K562 (cell line): ENCODE results near the gene MYLIP. TPM values are rescaled to one million over a fixed set of nuclear protein-coding genes. Genes with fewer than 3 reads are reported as not detected.

Experiments
- ATAC-seq: fragments of 200-7000 bp; cut with Tn5 transposase; 3 replicates; pipeline ENCODE4 v1.9.1; 2020; ENCODE audit warnings: moderate library complexity
- BruUV-seq: library from RNA; stranded (reverse); fragments of 400-500 nt; replicated peaks from 2 replicates; lab custom pipeline; 2021; lab: Mats Ljungman, UMichigan
- CTCF ChIA-PET: fragments of 300-600 bp; formaldehyde crosslinking; extraction: SDS; loops from one replicate; lab custom pipeline; 2021; ENCODE audit warnings: low intra/inter-chr PET ratio; lab: Yijun Ruan, JAX
- POLR2A ChIA-PET: fragments of 300-600, 350-650 bp; sonication (Branson Sonifier 250); formaldehyde crosslinking; extraction: SDS; loops from one replicate; lab custom pipeline; 2021; ENCODE audit warnings: antibody characterized with exemption, inconsistent platforms; lab: Yijun Ruan, JAX
- DNase-seq, 4 experiments: peaks; one replicate each; pipeline versions ENCODE4 v3.0.0 to v3.0.0-alpha.2; 2011 to 2018; ENCODE audit warnings: low spot score in 3 of 4, mixed read lengths in 3 of 4; ENCODE audit errors: extremely low read depth in 1 of 4
- FAIRE-seq: peaks from 2 replicates; lab custom pipeline; 2011; peaks lifted over from hg19 to GRCh38; lab: Jason Lieb, UNC
- H2AFZ ChIP-seq: 2 replicates; pipeline ENCODE4 v1.6.0; 2011; ENCODE audit warnings: low read depth, low read length, control low read depth, inconsistent platforms
- H3K27ac ChIP-seq: fragments of 200-600 bp; 3 replicates; pipeline ENCODE4 v1.8.0; 2011; ENCODE audit warnings: low read depth, mild to moderate bottlenecking, control low read depth, inconsistent platforms, low read length, moderate library complexity, mixed read lengths; ENCODE audit errors: extremely low read depth
- H3K27me3 ChIP-seq, 2 experiments: fragments of 300-600 bp in 1 of 2; 2 replicates in 1 of 2; 3 replicates in 1 of 2; pipeline versions ENCODE4 v1.6.0 to v1.8.0; 2011; ENCODE audit warnings: inconsistent platforms in 2 of 2, low read length in 2 of 2, mild to moderate bottlenecking in 1 of 2, mixed read lengths in 1 of 2, moderate library complexity in 1 of 2; ENCODE audit not compliant: control insufficient read depth in 2 of 2, insufficient read depth in 2 of 2
- H3K36me3 ChIP-seq: fragments of 300-600 bp; 3 replicates; pipeline ENCODE4 v1.8.0; 2011; ENCODE audit warnings: mild to moderate bottlenecking, low read length, inconsistent platforms; ENCODE audit not compliant: control insufficient read depth, insufficient read depth
- H3K4me1 ChIP-seq, 2 experiments: fragments of 200-600 bp in 1 of 2; replicated peaks in 1 of 2; 2 replicates in 1 of 2; 3 replicates in 1 of 2; pipeline versions ENCODE4 v1.5.1 to v1.8.0; 2011; ENCODE audit warnings: inconsistent platforms in 2 of 2, low read length in 2 of 2, mild to moderate bottlenecking in 1 of 2, mixed read lengths in 1 of 2, moderate library complexity in 1 of 2; ENCODE audit not compliant: control insufficient read depth in 2 of 2, insufficient read depth in 2 of 2
- H3K4me2 ChIP-seq: 2 replicates; pipeline ENCODE4 v1.6.1; 2011; ENCODE audit warnings: low read length, control low read depth, inconsistent platforms, mixed read lengths; ENCODE audit not compliant: insufficient read depth
- H3K4me3 ChIP-seq: fragments of 200-600 bp; sonication (generic), shearing (Covaris generic); 2 replicates; pipeline ENCODE4 v1.5.1; 2016; ENCODE audit warnings: control low read depth, inconsistent platforms
- H3K79me2 ChIP-seq: fragments of 200-600 bp; 3 replicates; pipeline ENCODE4 v1.8.0; 2011; ENCODE audit warnings: low read length, inconsistent platforms; ENCODE audit not compliant: control insufficient read depth, insufficient read depth
- H3K9ac ChIP-seq, 2 experiments: 2 replicates each; pipeline versions ENCODE4 v1.6.0 to v1.6.1; 2011; ENCODE audit warnings: low read depth in 2 of 2, low read length in 2 of 2, control low read depth in 1 of 2, inconsistent platforms in 1 of 2, mild to moderate bottlenecking in 1 of 2, mixed read lengths in 1 of 2; ENCODE audit not compliant: insufficient read depth in 1 of 2
- H3K9me1 ChIP-seq: one replicate; pipeline ENCODE4 v1.6.0; 2011; ENCODE audit warnings: inconsistent platforms, mild to moderate bottlenecking, low read length, moderate library complexity; ENCODE audit not compliant: control insufficient read depth, insufficient read depth
- H3K9me3 ChIP-seq: replicated peaks from 2 replicates; pipeline ENCODE4 v1.5.1; 2011; ENCODE audit warnings: low read depth, low read length, inconsistent platforms; ENCODE audit not compliant: control insufficient read depth, insufficient read depth
- H4K20me1 ChIP-seq: replicated peaks from 2 replicates; pipeline ENCODE4 v1.6.1; 2011; ENCODE audit warnings: low read length, inconsistent platforms, mixed read lengths; ENCODE audit not compliant: control insufficient read depth, insufficient read depth
- COPS2 ChIP-seq: fragments of 450-650 bp; conservative IDR thresholded peaks from 2 replicates; pipeline ENCODE4 v1.6.1; 2016; ENCODE audit warnings: mild to moderate bottlenecking, moderate library complexity
- CXXC5 ChIP-seq: fragments of 250-450 bp; sonication (Bioruptor Pico); IDR thresholded peaks from 2 replicates; pipeline ENCODE4 v1.8.0; 2022; ENCODE audit warnings: inconsistent platforms, mild to moderate bottlenecking, moderate library complexity
- ERF ChIP-seq: fragments of 450-650 bp; formaldehyde crosslinking; IDR thresholded peaks from 2 replicates; pipeline ENCODE4 v1.4.0; 2020; ENCODE audit warnings: mild to moderate bottlenecking, mixed read lengths
- HDGF ChIP-seq: fragments of 450-650 bp; IDR thresholded peaks from 2 replicates; pipeline ENCODE4 v1.6.1; 2016
- MYNN ChIP-seq, 2 experiments: sonication (generic); formaldehyde crosslinking in 1 of 2; IDR thresholded peaks; 2 replicates each; pipeline versions ENCODE4 v1.5.0 to v1.6.1; 2016 to 2020; ENCODE audit warnings: antibody characterized with exemption in 1 of 2, missing genetic modification reagents in 1 of 2
- OTX1 ChIP-seq: fragments of 450-650 bp; formaldehyde crosslinking; IDR thresholded peaks from 2 replicates; pipeline ENCODE4 v1.4.0; 2022; ENCODE audit warnings: mild to moderate bottlenecking
- POLR2A ChIP-seq: fragments of 450-650 bp; conservative IDR thresholded peaks from 2 replicates; pipeline ENCODE4 v1.6.1; 2016
- POLR2AphosphoS2 ChIP-seq: IDR thresholded peaks from 2 replicates; pipeline ENCODE4 v1.6.1; 2012; ENCODE audit warnings: low read length, improper control_type of control experiment
- POLR2AphosphoS5 ChIP-seq: IDR thresholded peaks from 2 replicates; pipeline ENCODE4 v1.6.1; 2011; ENCODE audit warnings: mild to moderate bottlenecking, low read depth, low read length, moderate library complexity; ENCODE audit not compliant: control insufficient read depth, insufficient read depth
- POLR2B ChIP-seq: fragments of 450-650 bp; IDR thresholded peaks from 2 replicates; pipeline ENCODE4 v1.6.1; 2018; ENCODE audit warnings: low read depth; ENCODE audit not compliant: partially characterized antibody
- SUPT5H ChIP-seq: fragments of 450-650 bp; IDR thresholded peaks from 2 replicates; pipeline ENCODE4 v1.6.1; 2016
- ZNF311 ChIP-seq: fragments of 250-450 bp; sonication (Bioruptor Pico); IDR thresholded peaks from 2 replicates; pipeline ENCODE4 v1.4.0; 2020; ENCODE audit warnings: mild to moderate bottlenecking, moderate library complexity
- ZNF644 ChIP-seq: fragments of 200-800 bp; sonication (Bioruptor generic); IDR thresholded peaks from 2 replicates; pipeline ENCODE4 v1.6.1; 2016; ENCODE audit warnings: low read depth, missing genetic modification characterization, missing compliant biosample characterization
- WGBS: fragments of 100-300 bp; shearing (Covaris generic); methylation state at CpG from one replicate; pipeline ENCODE4 v1.1.6; 2016; ENCODE audit warnings: low coverage, mixed read lengths; ENCODE audit not compliant: insufficient coverage; ENCODE audit errors: missing lambda C conversion rate; 5-methylcytosine and 5-hydroxymethylcytosine counted together
- in situ Hi-C: fragments of 300-500 bp; cut with MboI; formaldehyde crosslinking; loops from 4 replicates; pipeline ENCODE4 v1.15.0; 2018; ENCODE audit warnings: inconsistent platforms, mixed read lengths
- intact Hi-C: fragments of 100-400 bp; cut with micrococcal nuclease; formaldehyde crosslinking; loops from 2 replicates; pipeline ENCODE4 v1.14.2; 2022
- polyA plus RNA-seq, 8 experiments: library from polyadenylated mRNA; depleted of rRNA in 4 of 8; stranded (reverse) in 5 of 8; unstranded in 3 of 8; fragments of >200 nt; fragmentation: Nextera tagmentation in 2 of 8; fragmentation: Illumina TruSeq in 1 of 8; extraction: Ambion mirVana in 2 of 8; extraction: Trizol in 1 of 8; gene quantifications; 2 replicates each; pipeline versions ENCODE4 v1.2.1 to v1.2.3, GENCODE V29; 2011 to 2014; ENCODE audit warnings: inconsistent platforms in 1 of 8, missing spikeins in 1 of 8
- total RNA-seq, 7 experiments: library from RNA; depleted of rRNA in 6 of 7; stranded (reverse); fragments of >200 nt in 6 of 7; fragmentation: Illumina TruSeq in 2 of 7; extraction: Trizol in 2 of 7; gene quantifications; 2 replicates each; pipeline versions ENCODE4 v1.2.1 to v1.2.3, GENCODE V29; 2011 to 2021; ENCODE audit warnings: low replicate concordance in 1 of 7
- TF ChIP-seq, protein P1 (sequence below): fragments of 450-650 bp; formaldehyde crosslinking; IDR thresholded peaks from 2 replicates; pipeline ENCODE4 v1.4.0; 2020; ENCODE audit warnings: mild to moderate bottlenecking, moderate library complexity
- TF ChIP-seq, protein P2 (sequence below): fragments of 450-650 bp; formaldehyde crosslinking; IDR thresholded peaks from 2 replicates; pipeline ENCODE4 v1.4.0; 2022; ENCODE audit warnings: mild to moderate bottlenecking, moderate library complexity

MYLIP gene
- total and polyA plus RNA-seq, 9 of the 15 experiments (the other 6 are each of a cell fraction or from before 2014, with no cell fraction given), result 10.8 to 43.5 (median 31.5) TPM

DNA sequence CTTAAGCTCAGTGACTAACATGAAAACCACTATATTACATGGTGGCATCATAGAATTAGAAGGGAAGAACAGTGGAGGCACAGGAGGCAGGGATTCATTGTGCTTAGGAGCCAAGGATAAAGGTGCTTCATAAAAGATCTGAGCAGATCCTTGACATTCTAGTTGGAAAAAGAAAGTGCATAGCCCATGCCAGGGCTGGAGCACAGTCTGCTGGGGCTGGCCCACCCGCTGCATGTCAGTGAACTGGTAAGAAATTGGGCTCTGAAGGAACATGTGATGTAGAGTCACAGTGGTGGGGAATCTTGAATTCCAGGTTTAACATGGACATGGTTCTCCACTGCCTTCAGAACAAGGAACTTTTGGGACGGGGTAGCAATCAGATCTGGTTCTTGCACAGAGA lies 20.4 kb downstream of the MYLIP start:
- H3K9me1 ChIP-seq, result no peaks in the 10 kb centered on the region
- peaks cover 0 to 3% of the 10 kb centered on the region in 2 experiments; a peak in 1 of 5 replicates for H3K4me1 ChIP-seq
- peaks cover 96% of the 10 kb centered on the region for H3K36me3 ChIP-seq
- no peak overlapping the region for H3K9ac ChIP-seq
- H3K4me3 ChIP-seq, result no peak overlapping the region
- peak; percentile 20 for ATAC-seq
- 97% methylated on average over 2 of the region's 2 CpGs for whole genome bisulfite sequencing
- in situ Hi-C loops (no loop called here), intact Hi-C loops (no loop called here)
- H3K27me3 ChIP-seq, result no peaks in the 10 kb centered on the region
- no peak for DNase-seq
- no peaks in the 10 kb centered on the region for H3K9me3 ChIP-seq
- TSS peak; percentile 0 for BruUV-seq
- FAIRE-seq, result no peak
- H3K4me2 ChIP-seq, result no peak overlapping the region
- peak; percentile 17; the same call in 1 of the 2 replicates for TF ChIP-seq POLR2AphosphoS5
- peak; percentile 12; the same call in 1 of the 2 replicates for TF ChIP-seq MYNN (IDR thresholded peaks at IDR 0.05)
- no peak for TF ChIP-seq MYNN (CRISPR knock-in tag; IDR thresholded peaks at IDR 0.05)
- no peak for TF ChIP-seq HDGF
- no peak for TF ChIP-seq OTX1 (CRISPR knock-in tag)
- peak; percentile 34; the same call in 1 of the 2 replicates for TF ChIP-seq POLR2AphosphoS2
- TF ChIP-seq, protein P1, sequence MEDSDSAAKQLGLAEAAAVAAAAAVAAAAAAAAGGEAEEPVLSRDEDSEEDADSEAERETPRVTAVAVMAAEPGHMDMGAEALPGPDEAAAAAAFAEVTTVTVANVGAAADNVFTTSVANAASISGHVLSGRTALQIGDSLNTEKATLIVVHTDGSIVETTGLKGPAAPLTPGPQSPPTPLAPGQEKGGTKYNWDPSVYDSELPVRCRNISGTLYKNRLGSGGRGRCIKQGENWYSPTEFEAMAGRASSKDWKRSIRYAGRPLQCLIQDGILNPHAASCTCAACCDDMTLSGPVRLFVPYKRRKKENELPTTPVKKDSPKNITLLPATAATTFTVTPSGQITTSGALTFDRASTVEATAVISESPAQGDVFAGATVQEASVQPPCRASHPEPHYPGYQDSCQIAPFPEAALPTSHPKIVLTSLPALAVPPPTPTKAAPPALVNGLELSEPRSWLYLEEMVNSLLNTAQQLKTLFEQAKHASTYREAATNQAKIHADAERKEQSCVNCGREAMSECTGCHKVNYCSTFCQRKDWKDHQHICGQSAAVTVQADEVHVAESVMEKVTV, result 0 out of 2 replicates have a peak, but pooled peaks have one; percentile 34
- TF ChIP-seq POLR2A, result 0 out of 2 replicates have a peak, but pooled peaks have one; percentile 2
- TF ChIP-seq, protein P2, sequence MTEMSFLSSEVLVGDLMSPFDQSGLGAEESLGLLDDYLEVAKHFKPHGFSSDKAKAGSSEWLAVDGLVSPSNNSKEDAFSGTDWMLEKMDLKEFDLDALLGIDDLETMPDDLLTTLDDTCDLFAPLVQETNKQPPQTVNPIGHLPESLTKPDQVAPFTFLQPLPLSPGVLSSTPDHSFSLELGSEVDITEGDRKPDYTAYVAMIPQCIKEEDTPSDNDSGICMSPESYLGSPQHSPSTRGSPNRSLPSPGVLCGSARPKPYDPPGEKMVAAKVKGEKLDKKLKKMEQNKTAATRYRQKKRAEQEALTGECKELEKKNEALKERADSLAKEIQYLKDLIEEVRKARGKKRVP (CRISPR knock-in tag), result 0 out of 2 replicates have a peak, but pooled peaks have one; percentile 34
- no peak for TF ChIP-seq ZNF644 (tag)
- TF ChIP-seq CXXC5 (CRISPR knock-in tag), result no peak
- TF ChIP-seq POLR2B, result peak; percentile 38
- TF ChIP-seq SUPT5H, result peak; percentile 35; the same call in 1 of the 2 replicates
- TF ChIP-seq ZNF311 (CRISPR knock-in tag), result no peak
- peak; percentile 45; the same call in 1 of the 2 replicates for TF ChIP-seq ERF
- TF ChIP-seq COPS2, result no peak
- ChIA-PET POLR2A (interaction anchor here (2.5 to 16.6 kb wide), 4 partner anchors 14 to 34 kb away, joined by 9 to 168 read pairs (median 12); no protein-coding TSS in a partner anchor), CTCF (no interaction called here)
- H3K27ac ChIP-seq, result no peak overlapping the region
- peaks cover 41% of the 10 kb centered on the region for H3K79me2 ChIP-seq
- H2AFZ ChIP-seq, result no peak overlapping the region
- peaks cover 33% of the 10 kb centered on the region for H4K20me1 ChIP-seq
